HG03175 (cell line): ENCODE data around the gene RING1.

Experiments used
- ATAC-seq: cut with Tn5 transposase; IDR thresholded peaks from one replicate; pipeline ENCODE4 v1.9.1; 2021; ENCODE audit warnings: mild to moderate bottlenecking, moderate library complexity; ENCODE audit not compliant: unreplicated experiment

RING1 gene

DNA sequence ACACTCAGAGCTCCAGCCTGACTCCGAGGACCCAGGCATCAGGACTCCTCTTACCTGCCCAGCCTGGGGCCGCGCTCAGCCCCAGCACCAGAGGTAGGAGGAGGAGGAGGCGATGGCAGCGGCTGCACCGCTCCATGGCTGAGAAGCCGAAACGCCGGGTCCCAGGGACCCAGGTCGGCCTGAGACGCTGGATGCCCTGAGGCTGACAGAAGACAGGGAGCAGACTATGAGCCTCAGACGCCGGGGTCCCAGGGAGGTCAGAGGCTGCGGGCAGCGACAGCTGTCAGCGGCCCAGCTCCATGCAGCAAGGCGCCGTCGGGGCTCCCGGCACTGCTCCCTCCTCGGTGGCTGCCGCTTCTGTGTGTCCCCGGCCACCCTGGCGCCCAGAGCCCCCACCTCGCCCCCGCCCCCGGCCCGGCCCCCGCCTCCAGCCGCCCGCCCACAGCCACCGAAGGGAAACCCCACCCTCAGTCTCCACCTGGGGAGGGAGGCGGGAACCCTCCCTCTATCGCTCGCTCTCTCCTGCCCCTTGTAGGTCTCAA lies 16.1 kb upstream of the RING1 start, which contains the start of gene COL11A2:
COL11A2 (minus strand) TSS at position 363 of the 542 bp plus-strand sequence; CDS start at position 136, 227 bp downstream.
- no peak for ATAC-seq

DNA sequence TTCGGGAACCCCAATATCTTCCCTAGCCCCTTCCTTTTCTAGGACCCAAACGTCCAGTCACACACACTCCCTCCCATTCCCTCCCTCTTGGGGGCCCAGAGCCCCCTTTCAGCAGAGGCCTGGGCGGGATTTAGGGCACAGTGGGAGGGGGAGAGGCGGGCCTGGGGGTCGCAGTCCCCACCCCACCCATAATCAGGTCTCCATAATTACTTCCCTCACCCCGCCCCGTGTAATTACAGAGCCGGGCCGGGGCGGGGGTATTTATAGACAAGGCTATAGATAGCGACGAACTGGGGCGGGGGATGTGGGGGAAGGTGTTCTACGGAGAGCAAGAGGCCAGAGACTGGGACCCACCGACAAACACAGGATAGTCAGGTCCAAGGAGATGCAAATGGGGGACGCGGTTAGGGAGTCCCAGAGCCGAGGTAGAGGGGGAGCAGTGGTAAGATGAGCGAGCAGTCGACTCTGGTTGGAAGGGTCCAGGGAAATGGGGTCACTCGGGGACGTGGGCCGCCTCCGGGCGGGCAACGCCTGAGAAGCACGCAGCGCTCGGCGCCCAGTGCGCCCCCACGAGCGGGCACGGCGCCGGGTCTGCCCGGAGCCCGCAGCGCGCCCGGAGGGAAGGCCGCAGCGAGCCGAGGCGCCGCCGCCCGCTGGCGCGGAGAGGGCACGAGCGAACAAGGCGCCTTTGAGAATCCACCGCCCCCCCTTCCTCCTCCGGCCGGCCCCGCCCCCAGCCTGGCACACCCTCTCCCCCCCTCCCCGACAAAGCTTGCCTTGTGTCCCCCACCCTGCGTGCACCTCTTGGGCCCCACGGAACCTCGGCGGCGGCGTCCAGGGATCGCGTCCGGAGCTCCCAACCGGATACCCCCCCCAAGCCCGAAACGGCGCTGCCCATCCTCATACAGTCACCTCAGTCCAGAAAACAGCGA lies 15.4 kb upstream of the RING1 start:
- no peak for ATAC-seq

DNA sequence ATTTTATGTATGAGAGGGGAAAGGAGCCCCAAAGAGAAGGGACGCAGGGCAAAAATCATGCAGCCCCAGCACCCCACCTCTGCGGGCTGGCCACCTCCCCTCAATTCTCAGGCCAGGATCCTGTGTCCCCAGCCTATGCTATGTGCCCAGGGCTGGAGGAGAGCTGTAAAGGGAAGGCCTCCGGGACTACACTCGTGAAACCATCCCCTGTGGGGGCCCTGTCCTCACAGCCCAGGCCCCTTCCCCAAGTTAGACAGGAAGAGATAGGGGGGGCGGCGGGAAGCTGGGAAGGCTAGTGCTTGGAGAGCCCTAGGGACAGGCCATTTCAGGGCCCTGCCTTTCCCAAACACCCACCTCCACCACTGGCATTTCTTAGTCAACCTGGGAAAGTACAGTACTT lies 14.7 kb upstream of the RING1 start:
- ATAC-seq, result no peak

DNA sequence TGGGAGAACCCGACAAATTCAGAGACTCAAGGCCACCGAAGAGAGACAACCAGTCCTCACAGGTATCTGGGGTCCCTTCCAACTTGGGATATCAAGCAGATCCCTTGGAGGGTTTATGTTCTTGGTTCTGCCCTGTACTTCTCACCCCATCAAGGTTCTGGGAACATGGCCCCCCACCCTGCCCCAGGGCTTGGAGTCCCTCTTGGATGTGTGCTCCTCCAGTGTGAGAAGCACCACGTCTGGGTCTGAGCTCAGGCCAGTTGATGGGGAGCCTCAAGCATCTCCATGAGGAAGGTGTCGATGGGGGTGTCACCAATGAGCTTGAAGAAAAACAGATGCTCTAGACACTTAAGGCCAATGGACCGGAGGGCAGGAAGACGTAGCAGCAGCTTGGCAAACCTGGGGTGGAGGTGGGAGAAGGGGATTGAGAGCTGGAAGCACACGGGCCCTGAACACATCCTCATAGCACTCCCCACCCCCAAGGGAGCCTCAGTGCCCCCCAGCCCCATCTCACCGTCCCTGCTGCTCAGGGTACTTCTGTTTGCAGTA lies 13.8 kb upstream of the RING1 start:
- ATAC-seq, result no peak

GRCh38 chr6:33195304-33196165 lies 12.8 kb upstream of the RING1 start:
- ATAC-seq, result no peak

- ATAC-seq, result no peak
Observed at GRCh38 chr6:33197431-33198048, 10.8 kb upstream of the RING1 start.

- ATAC-seq, result no peak
Observed at GRCh38 chr6:33198159-33198852, 10.0 kb upstream of the RING1 start.

GRCh38 chr6:33198853-33199436 lies 9.4 kb upstream of the RING1 start:
- no peak for ATAC-seq

DNA sequence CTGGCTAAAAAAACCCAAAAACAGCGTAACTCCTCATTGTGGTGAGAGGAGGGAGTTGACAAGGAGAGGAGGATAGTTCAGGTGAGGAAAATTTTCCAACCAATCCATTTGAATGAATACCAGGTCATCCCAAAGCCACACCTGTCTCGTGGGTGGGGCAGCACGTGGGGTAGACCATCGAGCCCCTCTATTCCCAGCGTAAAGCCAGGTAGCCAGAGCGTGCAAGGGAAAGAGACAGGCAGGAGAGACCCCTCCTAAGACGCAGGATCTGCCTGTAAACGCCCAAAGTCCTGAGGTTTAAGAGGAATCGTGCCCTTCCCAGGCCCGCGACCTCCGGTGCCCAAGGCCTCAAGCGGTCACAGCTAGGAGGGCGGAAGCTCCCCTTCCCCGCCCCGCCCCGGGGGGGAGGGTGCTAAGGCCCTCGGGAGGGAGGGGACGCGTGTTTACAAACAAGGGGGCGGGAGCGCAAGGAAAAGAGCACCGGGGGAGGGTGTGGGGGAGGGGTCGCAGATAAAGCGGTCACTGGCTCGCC lies 8.5 kb upstream of the RING1 start:
- ATAC-seq, result peak; percentile 32

DNA sequence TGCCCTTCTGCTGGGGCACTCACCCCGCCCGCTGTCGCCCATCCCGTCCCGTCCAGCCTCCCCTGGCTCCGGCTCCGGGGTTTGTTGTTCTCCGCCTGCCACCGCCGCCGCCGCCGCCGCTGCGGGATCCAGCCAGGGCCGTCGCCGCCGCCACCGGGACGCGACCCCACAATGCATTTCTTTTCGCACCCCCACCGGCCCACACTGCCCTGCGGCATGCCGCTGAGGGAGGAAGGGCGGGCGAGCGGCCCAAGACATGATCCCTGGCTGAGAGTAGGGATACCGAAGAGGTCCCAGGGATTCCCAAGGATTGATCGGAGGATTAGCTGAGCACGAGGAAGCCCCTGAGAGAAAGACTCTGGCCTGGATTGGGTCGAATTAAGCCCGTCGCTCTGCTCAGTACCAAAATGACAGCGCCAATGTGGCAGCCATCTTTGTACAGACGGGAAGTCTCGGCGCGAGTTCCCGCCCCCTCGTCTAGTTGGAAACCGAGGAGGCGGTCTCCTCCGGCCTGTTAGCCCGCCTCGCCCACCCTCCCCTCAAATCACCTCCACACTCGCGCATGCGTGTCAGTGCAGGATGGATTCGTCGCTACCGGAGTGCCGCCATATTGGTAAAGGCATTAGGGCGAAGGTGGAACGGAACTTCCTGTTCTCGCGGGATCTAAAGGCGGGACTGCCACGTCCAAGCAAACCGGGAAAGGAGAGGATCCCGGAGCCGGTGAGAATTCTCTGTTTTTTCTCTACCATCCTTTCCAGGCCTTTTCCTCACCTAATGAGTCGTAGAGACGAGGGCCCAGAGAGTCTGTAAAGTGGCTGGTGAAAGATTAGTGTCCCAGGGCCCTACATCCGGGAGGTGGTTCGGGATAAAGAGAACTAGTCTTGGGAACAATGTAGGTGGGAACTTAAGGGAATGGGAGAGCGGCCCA lies 7.8 kb upstream of the RING1 start, which contains the start of the genes RXRB and SLC39A7:
RXRB (minus strand) TSS at position 447 of the 928 bp plus-strand sequence; CDS start at position 258, 189 bp downstream.
SLC39A7 (plus strand) TSS at position 649 of the 928 bp plus-strand sequence. CDS start 379 bp downstream, outside the sequence.
- ATAC-seq, result peak; percentile 54

DNA sequence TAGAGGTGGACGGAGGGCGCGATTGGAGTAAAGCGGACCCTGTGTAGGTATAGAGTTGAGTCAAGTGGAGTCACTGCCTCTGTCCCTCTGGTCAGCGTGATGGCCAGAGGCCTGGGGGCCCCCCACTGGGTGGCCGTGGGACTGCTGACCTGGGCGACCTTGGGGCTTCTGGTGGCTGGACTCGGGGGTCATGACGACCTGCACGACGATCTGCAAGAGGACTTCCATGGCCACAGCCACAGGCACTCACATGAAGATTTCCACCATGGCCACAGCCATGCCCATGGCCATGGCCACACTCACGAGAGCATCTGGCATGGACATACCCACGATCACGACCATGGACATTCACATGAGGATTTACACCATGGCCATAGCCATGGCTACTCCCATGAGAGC lies 7.2 kb upstream of the RING1 start:
- ATAC-seq, result no peak

DNA sequence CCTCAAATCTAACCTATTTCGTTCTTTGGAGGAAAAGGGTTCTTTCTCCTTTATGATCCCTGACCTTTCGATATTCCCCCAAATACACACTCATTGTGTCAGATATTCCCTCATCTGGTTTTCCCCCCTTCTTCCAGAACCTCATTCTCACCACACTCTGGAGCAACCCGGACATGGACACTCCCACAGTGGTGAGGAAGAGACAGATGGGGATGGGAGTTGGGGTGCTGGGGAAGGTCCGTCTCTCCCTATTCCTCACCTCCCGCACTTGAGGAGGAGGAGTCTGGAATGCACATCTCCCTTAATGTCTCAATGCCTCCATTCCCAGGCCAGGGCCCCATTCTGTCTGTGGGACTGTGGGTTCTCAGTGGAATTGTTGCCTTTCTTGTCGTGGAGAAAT lies 6.4 kb upstream of the RING1 start:
- no peak for ATAC-seq

GRCh38 chr6:33202799-33203198 lies 5.5 kb upstream of the RING1 start:
- no peak for ATAC-seq

GRCh38 chr6:33203443-33204164 lies 4.7 kb upstream of the RING1 start:
- ATAC-seq, result no peak

DNA sequence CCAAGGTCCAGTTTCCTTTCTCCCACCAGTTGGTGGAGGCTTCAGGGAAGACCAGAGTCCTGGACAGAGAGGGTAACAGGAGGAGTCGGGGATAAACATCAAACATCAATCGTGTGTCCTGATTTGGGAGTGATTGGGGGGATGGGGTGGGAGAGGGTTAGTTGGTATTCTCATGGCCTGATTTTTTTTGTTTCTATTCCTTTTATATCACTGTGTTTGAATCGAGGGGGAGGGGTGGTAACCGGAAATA lies 4.2 kb upstream of the RING1 start:
- ATAC-seq, result no peak

DNA sequence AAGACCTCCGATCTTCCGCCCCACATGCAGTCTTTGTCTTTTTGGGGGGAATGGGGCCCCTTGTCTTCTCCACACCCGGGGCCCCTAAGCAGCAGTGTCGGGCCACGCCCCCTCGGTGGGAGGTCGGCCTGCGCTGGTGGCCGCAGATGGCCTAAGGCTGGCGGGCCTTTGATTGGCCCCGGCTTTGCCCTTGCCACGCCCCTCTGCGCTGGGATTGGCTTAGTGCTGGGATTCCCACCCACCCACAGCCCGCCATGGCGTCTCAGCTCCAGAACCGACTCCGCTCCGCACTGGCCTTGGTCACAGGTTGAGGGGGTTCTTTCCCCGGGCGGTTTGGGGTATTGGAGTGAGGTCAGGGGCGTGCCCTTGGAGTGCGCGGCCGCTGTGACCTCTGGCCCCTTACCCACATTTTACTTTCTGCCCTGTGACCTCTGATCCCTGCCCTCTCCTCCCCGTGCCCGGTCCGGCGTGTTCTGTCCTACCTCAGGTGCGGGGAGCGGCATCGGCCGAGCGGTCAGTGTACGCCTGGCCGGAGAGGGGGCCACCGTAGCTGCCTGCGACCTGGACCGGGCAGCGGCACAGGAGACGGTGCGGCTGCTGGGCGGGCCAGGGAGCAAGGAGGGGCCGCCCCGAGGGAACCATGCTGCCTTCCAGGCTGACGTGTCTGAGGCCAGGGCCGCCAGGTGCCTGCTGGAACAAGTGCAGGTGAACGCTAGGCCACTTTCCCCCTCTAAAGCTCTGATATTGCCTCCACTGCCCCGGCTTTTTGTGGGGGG lies 3.7 kb upstream of the RING1 start, which contains the start of gene HSD17B8:
HSD17B8 (plus strand) TSS at position 241 of the 776 bp plus-strand sequence; CDS start at position 255, 14 bp downstream.
- ATAC-seq, result peak; percentile 58
